ENCODE data around the gene MON2.

DNA sequence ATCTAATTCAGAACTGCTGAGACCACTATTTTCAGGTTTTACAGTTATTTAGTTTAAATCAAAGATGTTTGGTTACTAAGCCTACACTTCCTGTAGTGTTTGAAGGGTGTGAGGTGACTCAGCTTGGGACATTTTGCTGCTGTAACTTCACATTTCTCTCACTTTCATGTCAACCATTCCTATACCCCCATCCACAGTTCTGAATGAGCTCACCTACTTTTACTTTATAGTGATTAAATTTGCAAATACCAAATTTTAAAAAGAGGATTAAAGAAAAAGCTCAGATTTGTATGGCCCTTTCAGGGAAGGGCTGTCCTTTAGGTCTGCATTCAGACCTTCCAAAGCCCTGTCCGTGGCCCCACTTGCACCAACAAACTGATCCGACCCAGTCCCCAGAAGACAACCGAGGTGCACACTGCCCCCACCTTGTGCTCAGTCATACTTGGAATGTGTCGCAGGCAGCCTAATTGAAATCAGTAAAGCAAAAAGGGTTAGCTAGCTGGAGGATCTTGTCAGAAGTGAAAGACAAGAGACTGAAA lies 174.4 kb downstream of the MON2 start:
- TF ChIP-seq, protein P1, sequence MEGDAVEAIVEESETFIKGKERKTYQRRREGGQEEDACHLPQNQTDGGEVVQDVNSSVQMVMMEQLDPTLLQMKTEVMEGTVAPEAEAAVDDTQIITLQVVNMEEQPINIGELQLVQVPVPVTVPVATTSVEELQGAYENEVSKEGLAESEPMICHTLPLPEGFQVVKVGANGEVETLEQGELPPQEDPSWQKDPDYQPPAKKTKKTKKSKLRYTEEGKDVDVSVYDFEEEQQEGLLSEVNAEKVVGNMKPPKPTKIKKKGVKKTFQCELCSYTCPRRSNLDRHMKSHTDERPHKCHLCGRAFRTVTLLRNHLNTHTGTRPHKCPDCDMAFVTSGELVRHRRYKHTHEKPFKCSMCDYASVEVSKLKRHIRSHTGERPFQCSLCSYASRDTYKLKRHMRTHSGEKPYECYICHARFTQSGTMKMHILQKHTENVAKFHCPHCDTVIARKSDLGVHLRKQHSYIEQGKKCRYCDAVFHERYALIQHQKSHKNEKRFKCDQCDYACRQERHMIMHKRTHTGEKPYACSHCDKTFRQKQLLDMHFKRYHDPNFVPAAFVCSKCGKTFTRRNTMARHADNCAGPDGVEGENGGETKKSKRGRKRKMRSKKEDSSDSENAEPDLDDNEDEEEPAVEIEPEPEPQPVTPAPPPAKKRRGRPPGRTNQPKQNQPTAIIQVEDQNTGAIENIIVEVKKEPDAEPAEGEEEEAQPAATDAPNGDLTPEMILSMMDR (IDR thresholded peaks at IDR 0.05): no peak
- no peak for TF ChIP-seq EZH2 (IDR thresholded peaks at IDR 0.05)
- TF ChIP-seq EZH2phosphoT487 (IDR thresholded peaks at IDR 0.05): no peak

All from neural progenitor cell (in vitro differentiated cells).